Endothelial cell (in vitro differentiated cells): ENCODE measurements around the gene CFAP74. TPM values are rescaled to one million over a fixed set of nuclear protein-coding genes. Genes with fewer than 3 reads are reported as not detected.

Source experiments
- DNase-seq: peaks from one replicate; pipeline ENCODE4 v3.0.0; 2021; ENCODE audit warnings: low spot score
- H3K27ac Mint-ChIP-seq: one replicate; pipeline ENCODE4 v1.8.0; 2021; ENCODE audit warnings: mixed read lengths, inconsistent platforms; ENCODE audit not compliant: unreplicated experiment
- H3K27me3 Mint-ChIP-seq: one replicate; pipeline ENCODE4 v1.8.0; 2021; ENCODE audit warnings: mild to moderate bottlenecking, moderate library complexity, mixed read lengths, inconsistent platforms; ENCODE audit not compliant: unreplicated experiment
- H3K36me3 Mint-ChIP-seq: one replicate; pipeline ENCODE4 v1.8.0; 2021; ENCODE audit warnings: mild to moderate bottlenecking, low read depth, mixed read lengths, inconsistent platforms; ENCODE audit not compliant: unreplicated experiment
- H3K4me1 Mint-ChIP-seq: one replicate; pipeline ENCODE4 v1.8.0; 2021; ENCODE audit warnings: mild to moderate bottlenecking, mixed read lengths, inconsistent platforms; ENCODE audit not compliant: unreplicated experiment
- H3K4me3 Mint-ChIP-seq: one replicate; pipeline ENCODE4 v1.8.0; 2021; ENCODE audit warnings: mild to moderate bottlenecking, mixed read lengths, inconsistent platforms; ENCODE audit not compliant: unreplicated experiment
- H3K9me3 Mint-ChIP-seq: one replicate; pipeline ENCODE4 v1.8.0; 2021; ENCODE audit warnings: mixed read lengths, inconsistent platforms; ENCODE audit not compliant: unreplicated experiment
- CTCF ChIP-seq: fragments of 200-600 bp; sonication (generic); IDR thresholded peaks from one replicate; pipeline ENCODE4 v1.5.0; 2021; ENCODE audit warnings: antibody characterized with exemption; ENCODE audit not compliant: unreplicated experiment
- total RNA-seq: library from RNA; stranded (reverse); fragmentation: NEBNext Ultra II Directional; extraction: Animal tissue kit (Norgen Biotek cat#: 25700); gene quantifications from one replicate; pipeline ENCODE4 v1.2.1, GENCODE V29; 2021; ENCODE audit not compliant: unreplicated experiment

The CFAP74 gene
- total RNA-seq, 1 donor from 2014 or later: not detected

GRCh38 chr1:1929639-1930545, 73.7 kb downstream of the CFAP74 start:
- no peak for TF ChIP-seq CTCF
- no peak for DNase-seq
- H3K4me1 Mint-ChIP-seq: no peaks in the 10 kb centered on the region
- H3K4me3 Mint-ChIP-seq: no peak overlapping the region
- H3K27me3 Mint-ChIP-seq: peaks cover 2% of the 10 kb centered on the region
- H3K27ac Mint-ChIP-seq: no peak overlapping the region
- H3K9me3 Mint-ChIP-seq: no peaks in the 10 kb centered on the region
- H3K36me3 Mint-ChIP-seq: no peaks in the 10 kb centered on the region

- no peak for DNase-seq
- H3K27me3 Mint-ChIP-seq: peaks cover 2% of the 10 kb centered on the region
- H3K4me3 Mint-ChIP-seq: no peak overlapping the region
- H3K36me3 Mint-ChIP-seq: no peaks in the 10 kb centered on the region
- H3K27ac Mint-ChIP-seq: no peak overlapping the region
- H3K9me3 Mint-ChIP-seq: no peaks in the 10 kb centered on the region
- TF ChIP-seq CTCF: no peak
- no peaks in the 10 kb centered on the region for H3K4me1 Mint-ChIP-seq
Measured at GRCh38 chr1:1929102-1929638, 74.4 kb downstream of the CFAP74 start.

- no peak overlapping the region for H3K4me3 Mint-ChIP-seq
- no peak for DNase-seq
- no peak for TF ChIP-seq CTCF
- H3K9me3 Mint-ChIP-seq: no peaks in the 10 kb centered on the region
- H3K4me1 Mint-ChIP-seq: no peaks in the 10 kb centered on the region
- no peak overlapping the region for H3K27ac Mint-ChIP-seq
- peaks cover 2% of the 10 kb centered on the region for H3K27me3 Mint-ChIP-seq
- H3K36me3 Mint-ChIP-seq: no peaks in the 10 kb centered on the region
Measured at GRCh38 chr1:1928231-1929101, 75.1 kb downstream of the CFAP74 start.

GRCh38 chr1:1927751-1928150, 75.8 kb downstream of the CFAP74 start:
- TF ChIP-seq CTCF: no peak
- H3K36me3 Mint-ChIP-seq: no peaks in the 10 kb centered on the region
- no peak overlapping the region for H3K4me3 Mint-ChIP-seq
- H3K4me1 Mint-ChIP-seq: no peaks in the 10 kb centered on the region
- no peak overlapping the region for H3K27ac Mint-ChIP-seq
- DNase-seq: no peak
- no peaks in the 10 kb centered on the region for H3K9me3 Mint-ChIP-seq
- H3K27me3 Mint-ChIP-seq: peaks cover 2% of the 10 kb centered on the region
